ENCODE results near the gene SF1. TPM values are rescaled to one million over a fixed set of nuclear protein-coding genes. Genes with fewer than 3 reads are reported as not detected.

Gene SF1
- total and polyA plus RNA-seq, 2 of the 8 experiments (the other 6 are each of a cell fraction or from before 2014, with no cell fraction given): 72.7 to 353 TPM

- Histone ChIP-seq H3K9ac (replicated peaks in 1 of 4; ENCODE audit: extremely low read depth in 1 of 4, low read depth in 3 of 4, low read length in 3 of 4) (peak overlapping the region in 1 of 4 experiments; percentile 19; a peak in 1 of 7 replicates), H3K23ac (ENCODE audit: insufficient read length) (no peak overlapping the region), H3K9me3 (ENCODE audit: insufficient read depth in 2 of 2, low read depth in 1 of 2, low read length in 1 of 2) (no peaks in the 10 kb centered on the region), H4K8ac (ENCODE audit: extremely low read depth, insufficient read depth, low read length) (no peak overlapping the region), H3K56ac (replicated peaks; ENCODE audit: insufficient read length, low read depth, low read length) (no peak overlapping the region), H3K79me2 (ENCODE audit: control insufficient read depth in 1 of 2, insufficient read depth in 2 of 2, low read length in 2 of 2) (no peaks in the 10 kb centered on the region), H2BK12ac (ENCODE audit: low read depth, low read length) (peak overlapping the region; percentile 40; the same call in 1 of the 2 replicates), H3K4me3 (ENCODE audit: extremely low read depth in 1 of 4, insufficient read depth in 2 of 4, low read depth in 3 of 4, low read length in 4 of 4) (no peak overlapping the region), H3K14ac (ENCODE audit: insufficient read length) (no peak overlapping the region), H3K4ac (replicated peaks; ENCODE audit: insufficient read length, low read depth, low read length) (no peak overlapping the region), H4K91ac (replicated peaks; ENCODE audit: insufficient read length, low read length) (peak overlapping the region; percentile 12), H3K18ac (ENCODE audit: extremely low read depth, low read length) (peak overlapping the region; percentile 68; the same call in 1 of the 2 replicates), H2BK120ac (replicated peaks; ENCODE audit: low read depth, low read length) (no peak overlapping the region), H3K79me1 (ENCODE audit: low read depth, low read length) (peaks cover 4% of the 10 kb centered on the region; the same call in 1 of the 2 replicates), H2AFZ (ENCODE audit: low read length) (no peak overlapping the region), H3K27me3 (replicated peaks in 1 of 4; ENCODE audit: control insufficient read depth in 3 of 4, extremely low read depth in 1 of 4, insufficient read depth in 3 of 4, low read length in 3 of 4) (peaks cover 7 to 20% (median 16%) of the 10 kb centered on the region in 4 experiments), H3K36me3 (ENCODE audit: control insufficient read depth in 2 of 4, insufficient read depth in 4 of 4, low read length in 3 of 4) (no peaks in the 10 kb centered on the region), H3K4me2 (ENCODE audit: insufficient read depth in 1 of 2, low read depth in 2 of 2, low read length in 2 of 2) (peak overlapping the region in 1 of 2 experiments; percentile 6; a peak in 1 of 4 replicates), H3K27ac (ENCODE audit: low read depth, low read length) (no peak overlapping the region), H2BK20ac (ENCODE audit: low read length) (peak overlapping the region; percentile 24), H3K23me2 (ENCODE audit: low read depth, low read length) (peaks cover 8% of the 10 kb centered on the region; the same call in 1 of the 2 replicates), H3K4me1 (replicated peaks in 1 of 4; ENCODE audit: control insufficient read depth in 3 of 4, insufficient read depth in 4 of 4, low read length in 3 of 4) (peaks cover 10 to 37% (median 26%) of the 10 kb centered on the region in 4 experiments), H2BK5ac (ENCODE audit: low read depth, low read length) (peak overlapping the region; percentile 83), H4K20me1 (replicated peaks in 1 of 2; ENCODE audit: control insufficient read depth in 1 of 2, insufficient read depth in 2 of 2, low read length in 2 of 2) (no peaks in the 10 kb centered on the region), H4K5ac (ENCODE audit: insufficient read length, low read depth, low read length) (no peak overlapping the region), H2AK5ac (ENCODE audit: low read depth, low read length) (peak overlapping the region; percentile 88), H2BK15ac (ENCODE audit: low read length) (peak overlapping the region; percentile 21)
- 89% methylated on average over 7 of the region's 7 CpGs; no CpG with 5 or more reads in 1 of the 2 experiments for WGBS, 2 experiments (ENCODE audit: extremely low coverage in 1 of 2, insufficient coverage in 1 of 2, insufficient read length in 1 of 2, insufficient replicate concordance in 2 of 2, low coverage in 1 of 2, low lambda C conversion rate in 2 of 2, missing lambda C conversion rate in 1 of 2)
- CTCF ChIA-PET (ENCODE audit: partially characterized antibody): interaction anchor here (0.6 to 3.3 kb wide), 12 partner anchors 12 to 797 kb away, joined by 3 to 22 read pairs (median 3); partner anchors contain the start of gene PYGM
- POLR2A ChIA-PET (ENCODE audit: partially characterized antibody): interaction anchor here (0.6 to 3.6 kb wide), 11 partner anchors 9 to 355 kb away, joined by 3 to 48 read pairs (median 4); no protein-coding TSS in a partner anchor
- DNase-seq (ENCODE audit: low read depth in 1 of 2, low spot score in 2 of 2) (no peak), FAIRE-seq (no peak)
- TF ChIP-seq SP1 (IDR thresholded peaks at IDR 0.05; ENCODE audit: low read depth, low read length) (no peak), POLR2AphosphoS5 (IDR thresholded peaks at IDR 0.05; ENCODE audit: low read depth, low read length) (0 out of 2 replicates have a peak, but pooled peaks have one; percentile 29)
Observed at GRCh38 chr11:64724863-64725532, 53.3 kb downstream of the SF1 start.

Measured in H1 (cell line).